ENCODE measurements around the gene FAM20C.

DNA sequence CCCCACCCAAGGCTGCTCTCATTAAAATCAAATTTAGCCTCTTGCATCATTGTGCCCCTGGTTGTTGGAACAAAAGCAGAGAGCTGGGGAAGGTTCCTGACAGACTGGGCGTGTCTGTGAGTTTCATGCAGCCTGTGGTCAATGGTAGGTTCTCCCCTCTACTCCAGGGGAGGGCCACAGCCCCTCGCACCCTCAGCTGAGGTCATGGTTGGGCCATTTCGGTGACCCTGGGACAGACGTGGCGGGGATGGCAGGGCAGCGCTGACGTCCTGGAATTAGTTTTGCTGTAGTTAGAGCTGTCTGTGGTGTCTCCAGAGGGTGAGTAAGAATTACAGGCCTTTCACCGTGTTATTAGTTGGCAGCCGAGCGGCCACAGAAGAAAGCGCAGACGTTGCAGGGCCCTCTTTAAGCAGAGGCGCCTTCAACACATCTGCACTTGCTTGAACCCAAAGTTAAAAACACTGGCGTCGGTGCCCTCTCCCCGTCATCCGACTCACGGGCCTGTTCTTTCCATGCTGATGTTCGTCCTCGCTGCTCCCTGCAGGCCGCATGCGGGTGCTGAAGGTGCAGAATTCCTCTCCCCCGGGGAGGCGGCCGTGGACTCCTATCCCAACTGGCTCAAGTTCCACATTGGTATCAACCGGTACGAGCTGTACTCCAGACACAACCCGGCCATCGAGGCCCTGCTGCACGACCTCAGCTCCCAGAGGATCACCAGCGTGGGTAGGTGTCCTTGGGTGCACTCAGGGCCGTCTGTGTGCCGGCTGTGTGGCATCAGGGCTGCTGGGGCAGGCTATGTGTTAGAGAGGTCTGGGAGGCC lies 2.8 kb downstream of the FAM20C start:
- TF ChIP-seq, protein P1, sequence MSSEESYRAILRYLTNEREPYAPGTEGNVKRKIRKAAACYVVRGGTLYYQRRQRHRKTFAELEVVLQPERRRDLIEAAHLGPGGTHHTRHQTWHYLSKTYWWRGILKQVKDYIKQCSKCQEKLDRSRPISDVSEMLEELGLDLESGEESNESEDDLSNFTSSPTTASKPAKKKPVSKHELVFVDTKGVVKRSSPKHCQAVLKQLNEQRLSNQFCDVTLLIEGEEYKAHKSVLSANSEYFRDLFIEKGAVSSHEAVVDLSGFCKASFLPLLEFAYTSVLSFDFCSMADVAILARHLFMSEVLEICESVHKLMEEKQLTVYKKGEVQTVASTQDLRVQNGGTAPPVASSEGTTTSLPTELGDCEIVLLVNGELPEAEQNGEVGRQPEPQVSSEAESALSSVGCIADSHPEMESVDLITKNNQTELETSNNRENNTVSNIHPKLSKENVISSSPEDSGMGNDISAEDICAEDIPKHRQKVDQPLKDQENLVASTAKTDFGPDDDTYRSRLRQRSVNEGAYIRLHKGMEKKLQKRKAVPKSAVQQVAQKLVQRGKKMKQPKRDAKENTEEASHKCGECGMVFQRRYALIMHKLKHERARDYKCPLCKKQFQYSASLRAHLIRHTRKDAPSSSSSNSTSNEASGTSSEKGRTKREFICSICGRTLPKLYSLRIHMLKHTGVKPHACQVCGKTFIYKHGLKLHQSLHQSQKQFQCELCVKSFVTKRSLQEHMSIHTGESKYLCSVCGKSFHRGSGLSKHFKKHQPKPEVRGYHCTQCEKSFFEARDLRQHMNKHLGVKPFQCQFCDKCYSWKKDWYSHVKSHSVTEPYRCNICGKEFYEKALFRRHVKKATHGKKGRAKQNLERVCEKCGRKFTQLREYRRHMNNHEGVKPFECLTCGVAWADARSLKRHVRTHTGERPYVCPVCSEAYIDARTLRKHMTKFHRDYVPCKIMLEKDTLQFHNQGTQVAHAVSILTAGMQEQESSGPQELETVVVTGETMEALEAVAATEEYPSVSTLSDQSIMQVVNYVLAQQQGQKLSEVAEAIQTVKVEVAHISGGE (tag by site-specific recombination; conservative IDR thresholded peaks at IDR 0.05; ENCODE audit: low read depth) = no peak
- TF ChIP-seq ZNF23 (tag by site-specific recombination; IDR thresholded peaks at IDR 0.05; ENCODE audit: borderline replicate concordance) = no peak
- TF ChIP-seq, protein P2, sequence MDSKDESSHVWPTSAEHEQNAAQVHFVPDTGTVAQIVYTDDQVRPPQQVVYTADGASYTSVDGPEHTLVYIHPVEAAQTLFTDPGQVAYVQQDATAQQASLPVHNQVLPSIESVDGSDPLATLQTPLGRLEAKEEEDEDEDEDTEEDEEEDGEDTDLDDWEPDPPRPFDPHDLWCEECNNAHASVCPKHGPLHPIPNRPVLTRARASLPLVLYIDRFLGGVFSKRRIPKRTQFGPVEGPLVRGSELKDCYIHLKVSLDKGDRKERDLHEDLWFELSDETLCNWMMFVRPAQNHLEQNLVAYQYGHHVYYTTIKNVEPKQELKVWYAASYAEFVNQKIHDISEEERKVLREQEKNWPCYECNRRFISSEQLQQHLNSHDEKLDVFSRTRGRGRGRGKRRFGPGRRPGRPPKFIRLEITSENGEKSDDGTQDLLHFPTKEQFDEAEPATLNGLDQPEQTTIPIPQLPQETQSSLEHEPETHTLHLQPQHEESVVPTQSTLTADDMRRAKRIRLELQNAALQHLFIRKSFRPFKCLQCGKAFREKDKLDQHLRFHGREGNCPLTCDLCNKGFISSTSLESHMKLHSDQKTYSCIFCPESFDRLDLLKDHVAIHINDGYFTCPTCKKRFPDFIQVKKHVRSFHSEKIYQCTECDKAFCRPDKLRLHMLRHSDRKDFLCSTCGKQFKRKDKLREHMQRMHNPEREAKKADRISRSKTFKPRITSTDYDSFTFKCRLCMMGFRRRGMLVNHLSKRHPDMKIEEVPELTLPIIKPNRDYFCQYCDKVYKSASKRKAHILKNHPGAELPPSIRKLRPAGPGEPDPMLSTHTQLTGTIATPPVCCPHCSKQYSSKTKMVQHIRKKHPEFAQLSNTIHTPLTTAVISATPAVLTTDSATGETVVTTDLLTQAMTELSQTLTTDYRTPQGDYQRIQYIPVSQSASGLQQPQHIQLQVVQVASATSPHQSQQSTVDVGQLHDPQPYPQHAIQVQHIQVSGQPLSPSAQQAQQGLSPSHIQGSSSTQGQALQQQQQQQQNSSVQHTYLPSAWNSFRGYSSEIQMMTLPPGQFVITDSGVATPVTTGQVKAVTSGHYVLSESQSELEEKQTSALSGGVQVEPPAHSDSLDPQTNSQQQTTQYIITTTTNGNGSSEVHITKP (tag by site-specific recombination; IDR thresholded peaks at IDR 0.05) = no peak
